ENCODE data around the gene TNNI2.

DNA sequence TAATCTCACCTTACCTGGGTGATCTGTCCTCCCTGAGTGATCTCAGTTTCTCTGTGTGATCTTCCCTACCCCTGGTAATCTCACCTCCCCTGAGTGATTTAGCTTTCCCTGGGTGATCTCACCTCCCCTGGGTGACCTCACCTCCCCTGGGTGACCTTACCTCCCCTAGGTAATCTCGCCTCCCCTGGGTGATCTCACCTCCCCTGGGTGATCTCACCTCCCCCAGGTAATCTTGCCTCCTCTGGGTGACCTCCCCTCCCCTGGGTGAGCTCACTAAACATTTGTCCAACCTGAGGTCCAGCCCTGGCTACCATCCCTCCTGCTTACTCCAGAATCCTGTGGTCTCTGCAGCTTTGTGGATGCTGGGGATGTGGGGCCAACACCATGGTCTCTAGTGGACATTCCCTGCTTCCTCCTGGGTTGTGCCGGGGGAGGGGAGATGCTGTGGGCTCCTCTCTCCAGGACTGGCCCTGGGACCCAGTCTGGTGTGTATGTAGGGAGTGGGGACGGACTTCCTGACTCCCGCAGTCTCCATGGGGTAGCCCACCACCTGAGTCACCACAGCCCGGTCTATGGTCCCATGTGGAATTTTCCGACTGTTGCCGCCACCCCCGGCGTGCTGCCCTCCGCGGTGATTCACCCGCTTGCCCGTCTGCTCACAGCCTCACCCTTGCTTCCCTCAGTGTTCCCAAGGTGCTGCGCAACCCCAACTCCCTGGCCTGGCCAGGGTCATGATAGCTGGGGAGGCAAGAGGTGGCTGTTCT lies 24.0 kb downstream of the TNNI2 start:
- TF ChIP-seq, protein P1, sequence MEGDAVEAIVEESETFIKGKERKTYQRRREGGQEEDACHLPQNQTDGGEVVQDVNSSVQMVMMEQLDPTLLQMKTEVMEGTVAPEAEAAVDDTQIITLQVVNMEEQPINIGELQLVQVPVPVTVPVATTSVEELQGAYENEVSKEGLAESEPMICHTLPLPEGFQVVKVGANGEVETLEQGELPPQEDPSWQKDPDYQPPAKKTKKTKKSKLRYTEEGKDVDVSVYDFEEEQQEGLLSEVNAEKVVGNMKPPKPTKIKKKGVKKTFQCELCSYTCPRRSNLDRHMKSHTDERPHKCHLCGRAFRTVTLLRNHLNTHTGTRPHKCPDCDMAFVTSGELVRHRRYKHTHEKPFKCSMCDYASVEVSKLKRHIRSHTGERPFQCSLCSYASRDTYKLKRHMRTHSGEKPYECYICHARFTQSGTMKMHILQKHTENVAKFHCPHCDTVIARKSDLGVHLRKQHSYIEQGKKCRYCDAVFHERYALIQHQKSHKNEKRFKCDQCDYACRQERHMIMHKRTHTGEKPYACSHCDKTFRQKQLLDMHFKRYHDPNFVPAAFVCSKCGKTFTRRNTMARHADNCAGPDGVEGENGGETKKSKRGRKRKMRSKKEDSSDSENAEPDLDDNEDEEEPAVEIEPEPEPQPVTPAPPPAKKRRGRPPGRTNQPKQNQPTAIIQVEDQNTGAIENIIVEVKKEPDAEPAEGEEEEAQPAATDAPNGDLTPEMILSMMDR (IDR thresholded peaks at IDR 0.05 in 8 of 11, conservative IDR thresholded peaks at IDR 0.05 in 3 of 11), result no peak
- TF ChIP-seq POLR2A (IDR thresholded peaks at IDR 0.05), result no peak
- TF ChIP-seq POLR2AphosphoS5 (IDR thresholded peaks at IDR 0.05), result no peak

All from spleen (tissue), 7 donors.